ENCODE data around the gene GNPDA1. TPM values are rescaled to one million over a fixed set of nuclear protein-coding genes. Genes with fewer than 3 reads are reported as not detected.
"Not testable (repeated sequence)": the region's sequence is repeated elsewhere in the genome, so short reads cannot be mapped to it uniquely, and the experiment has no call there.

The GNPDA1 gene
- polyA plus RNA-seq, 1 donor (not counting 4 experiments of a cell fraction or from before 2014, with no cell fraction given) = 18.0 TPM

DNA sequence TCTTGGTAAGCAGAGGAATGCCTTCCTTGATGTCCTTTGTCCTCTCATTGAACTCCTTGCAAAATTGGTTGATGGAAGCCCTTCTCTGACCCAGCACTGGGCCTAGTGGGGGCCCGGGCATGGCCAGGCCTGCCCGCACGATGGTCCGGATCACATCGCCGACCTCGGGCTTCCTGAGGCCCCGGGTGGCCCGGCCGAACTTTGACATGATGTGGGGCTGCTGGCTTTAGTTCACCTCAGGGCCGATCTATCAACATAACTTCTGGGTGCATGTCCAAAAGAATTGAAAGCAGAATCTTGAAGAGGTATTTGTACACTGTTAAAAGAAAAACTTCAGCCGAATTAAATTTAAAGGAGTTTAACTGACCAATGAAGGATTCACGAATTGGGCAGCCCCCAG lies 24.1 kb upstream of the GNPDA1 start:
- H4K20me1 ChIP-seq (ENCODE audit: control insufficient read depth, extremely low read depth, insufficient read depth, low read length) = no peaks in the 10 kb centered on the region
- H3K9me3 ChIP-seq (ENCODE audit: control insufficient read depth, low read depth, low read length) = no peaks in the 10 kb centered on the region
- TF ChIP-seq EZH2 (IDR thresholded peaks at IDR 0.05; ENCODE audit: low read length) = no peak
- TF ChIP-seq, protein P1, sequence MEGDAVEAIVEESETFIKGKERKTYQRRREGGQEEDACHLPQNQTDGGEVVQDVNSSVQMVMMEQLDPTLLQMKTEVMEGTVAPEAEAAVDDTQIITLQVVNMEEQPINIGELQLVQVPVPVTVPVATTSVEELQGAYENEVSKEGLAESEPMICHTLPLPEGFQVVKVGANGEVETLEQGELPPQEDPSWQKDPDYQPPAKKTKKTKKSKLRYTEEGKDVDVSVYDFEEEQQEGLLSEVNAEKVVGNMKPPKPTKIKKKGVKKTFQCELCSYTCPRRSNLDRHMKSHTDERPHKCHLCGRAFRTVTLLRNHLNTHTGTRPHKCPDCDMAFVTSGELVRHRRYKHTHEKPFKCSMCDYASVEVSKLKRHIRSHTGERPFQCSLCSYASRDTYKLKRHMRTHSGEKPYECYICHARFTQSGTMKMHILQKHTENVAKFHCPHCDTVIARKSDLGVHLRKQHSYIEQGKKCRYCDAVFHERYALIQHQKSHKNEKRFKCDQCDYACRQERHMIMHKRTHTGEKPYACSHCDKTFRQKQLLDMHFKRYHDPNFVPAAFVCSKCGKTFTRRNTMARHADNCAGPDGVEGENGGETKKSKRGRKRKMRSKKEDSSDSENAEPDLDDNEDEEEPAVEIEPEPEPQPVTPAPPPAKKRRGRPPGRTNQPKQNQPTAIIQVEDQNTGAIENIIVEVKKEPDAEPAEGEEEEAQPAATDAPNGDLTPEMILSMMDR (optimal IDR thresholded peaks at IDR 0.05 in 1 of 3, IDR thresholded peaks at IDR 0.05 in 1 of 3, conservative IDR thresholded peaks at IDR 0.05 in 1 of 3; ENCODE audit: extremely low read depth in 1 of 3, insufficient read depth in 2 of 3, low read length in 3 of 3) = no peak
- no peaks in the 10 kb centered on the region for H3K36me3 ChIP-seq (ENCODE audit: control insufficient read depth in 2 of 2, extremely low read depth in 1 of 2, insufficient read depth in 2 of 2, low read length in 2 of 2)
- H3K4me1 ChIP-seq (ENCODE audit: control insufficient read depth, extremely low read depth, insufficient read depth, low read length) = no peaks in the 10 kb centered on the region
- H3K9me1 ChIP-seq (ENCODE audit: control insufficient read depth, extremely low read depth, insufficient read depth, low read length) = no peaks in the 10 kb centered on the region
- no peak overlapping the region for H2AFZ ChIP-seq (ENCODE audit: control insufficient read depth, low read length)
- no peak overlapping the region for H3K4me3 ChIP-seq (ENCODE audit: control insufficient read depth in 2 of 3, extremely low read depth in 1 of 3, insufficient read depth in 2 of 3, low read depth in 1 of 3, low read length in 3 of 3)
- H3K9ac ChIP-seq (ENCODE audit: control insufficient read depth, extremely low read depth, insufficient read depth, low read length) = no peak overlapping the region
- no peak for DNase-seq (ENCODE audit: low read depth, low spot score)
- H3K79me2 ChIP-seq (ENCODE audit: control insufficient read depth, insufficient read depth, low read length) = no peaks in the 10 kb centered on the region
- FAIRE-seq = no peak
- H3K27me3 ChIP-seq (ENCODE audit: control insufficient read depth, extremely low read depth, insufficient read depth, low read length) = no peaks in the 10 kb centered on the region
- dilution Hi-C loops (cut with MboI; ENCODE audit: extremely low pct_ligation_motif_present, low sequenced_read_pairs) = no loop called here
- no peak overlapping the region for H3K4me2 ChIP-seq (ENCODE audit: control insufficient read depth, extremely low read depth, insufficient read depth, low read depth, low read length)
- H3K27ac ChIP-seq (ENCODE audit: control insufficient read depth, insufficient read depth, low read length) = no peak overlapping the region

DNA sequence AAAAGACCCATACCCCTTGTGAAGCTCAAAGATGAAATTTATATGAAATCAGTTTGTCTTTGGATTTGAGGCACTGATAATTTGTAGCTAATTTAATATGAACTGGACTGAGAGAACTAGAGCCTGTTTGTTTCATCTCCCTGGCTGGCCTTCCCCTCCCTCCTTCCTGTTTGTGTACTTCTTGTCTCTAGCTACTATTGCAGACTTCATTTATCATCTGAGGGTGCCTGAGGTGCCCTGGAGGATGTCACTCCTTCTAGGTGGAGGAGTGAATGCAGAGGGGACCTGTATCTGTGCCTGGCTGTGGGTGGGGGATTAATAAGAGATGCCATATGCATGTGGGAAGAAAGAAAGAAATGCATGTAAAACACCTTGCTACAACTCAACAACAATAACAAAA lies 22.2 kb upstream of the GNPDA1 start:
- DNase-seq (ENCODE audit: low read depth, low spot score) (no peak), FAIRE-seq (no peak)
- H3K4me1 ChIP-seq (ENCODE audit: control insufficient read depth, extremely low read depth, insufficient read depth, low read length) = no peaks in the 10 kb centered on the region
- no peaks in the 10 kb centered on the region for H3K36me3 ChIP-seq (ENCODE audit: control insufficient read depth in 2 of 2, extremely low read depth in 1 of 2, insufficient read depth in 2 of 2, low read length in 2 of 2)
- no peaks in the 10 kb centered on the region for H3K9me1 ChIP-seq (ENCODE audit: control insufficient read depth, extremely low read depth, insufficient read depth, low read length)
- H3K4me2 ChIP-seq (ENCODE audit: control insufficient read depth, extremely low read depth, insufficient read depth, low read depth, low read length) = no peak overlapping the region
- TF ChIP-seq, protein P1 (optimal IDR thresholded peaks at IDR 0.05 in 1 of 3, IDR thresholded peaks at IDR 0.05 in 1 of 3, conservative IDR thresholded peaks at IDR 0.05 in 1 of 3; ENCODE audit: extremely low read depth in 1 of 3, insufficient read depth in 2 of 3, low read length in 3 of 3) = no peak
- no peak for TF ChIP-seq EZH2 (IDR thresholded peaks at IDR 0.05; ENCODE audit: low read length)
- no peaks in the 10 kb centered on the region for H4K20me1 ChIP-seq (ENCODE audit: control insufficient read depth, extremely low read depth, insufficient read depth, low read length)
- no peak overlapping the region for H2AFZ ChIP-seq (ENCODE audit: control insufficient read depth, low read length)
- peaks cover 4% of the 10 kb centered on the region for H3K27me3 ChIP-seq (ENCODE audit: control insufficient read depth, extremely low read depth, insufficient read depth, low read length)
- H3K4me3 ChIP-seq (ENCODE audit: control insufficient read depth in 2 of 3, extremely low read depth in 1 of 3, insufficient read depth in 2 of 3, low read depth in 1 of 3, low read length in 3 of 3) = no peak overlapping the region
- H3K9me3 ChIP-seq (ENCODE audit: control insufficient read depth, low read depth, low read length) = no peaks in the 10 kb centered on the region
- dilution Hi-C loops (cut with MboI; ENCODE audit: extremely low pct_ligation_motif_present, low sequenced_read_pairs) = no loop called here
- no peaks in the 10 kb centered on the region for H3K79me2 ChIP-seq (ENCODE audit: control insufficient read depth, insufficient read depth, low read length)
- H3K9ac ChIP-seq (ENCODE audit: control insufficient read depth, extremely low read depth, insufficient read depth, low read length) = no peak overlapping the region
- H3K27ac ChIP-seq (ENCODE audit: control insufficient read depth, insufficient read depth, low read length) = no peak overlapping the region

DNA sequence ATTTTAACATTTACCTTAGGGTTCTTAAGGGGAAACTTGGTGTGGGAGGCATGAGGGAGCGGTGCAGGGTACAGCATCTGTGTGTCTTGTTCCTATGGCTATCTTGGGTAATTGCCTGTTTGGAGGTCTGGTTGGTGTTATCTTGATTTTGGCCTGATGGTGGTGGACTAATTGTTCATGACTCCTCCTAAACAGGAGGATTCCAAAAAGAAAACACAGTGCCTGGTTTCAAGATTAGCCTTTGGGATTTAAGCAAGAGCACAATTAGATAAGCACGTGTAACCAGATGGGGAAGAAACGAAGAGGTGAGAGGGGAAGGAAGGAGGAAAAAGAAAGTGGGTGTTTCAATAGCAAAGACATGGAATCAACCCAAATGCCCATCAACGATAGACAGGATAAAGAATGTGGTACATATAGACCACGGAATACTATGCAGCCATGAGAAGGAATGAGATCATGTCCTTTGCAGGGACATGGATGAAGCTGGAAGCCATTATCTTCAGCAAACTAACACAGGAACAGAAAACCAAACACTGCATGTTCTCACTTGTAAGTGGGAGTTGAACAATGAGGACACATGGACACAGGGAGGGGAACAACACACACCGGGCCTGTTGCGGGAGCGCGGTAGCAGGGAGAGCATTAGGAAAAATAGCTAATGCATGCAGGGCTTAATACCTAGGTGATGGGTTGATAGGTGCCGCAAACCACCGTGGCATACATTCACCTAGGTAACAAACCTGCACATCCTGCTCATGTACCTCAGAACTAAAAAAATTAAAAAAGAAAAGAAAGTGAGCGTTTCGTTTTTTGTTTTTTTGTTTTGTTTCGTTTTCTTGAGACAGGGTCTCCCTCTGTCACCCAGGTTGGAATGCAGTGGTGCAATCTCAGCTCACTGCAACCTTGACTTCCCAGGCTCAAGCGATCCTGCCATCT lies 21.1 kb upstream of the GNPDA1 start:
- dilution Hi-C loops (cut with MboI; ENCODE audit: extremely low pct_ligation_motif_present, low sequenced_read_pairs); H3K36me3 ChIP-seq (ENCODE audit: control insufficient read depth in 2 of 2, extremely low read depth in 1 of 2, insufficient read depth in 2 of 2, low read length in 2 of 2); H3K4me1 ChIP-seq (ENCODE audit: control insufficient read depth, extremely low read depth, insufficient read depth, low read length); H2AFZ ChIP-seq (ENCODE audit: control insufficient read depth, low read length); FAIRE-seq; H3K9me3 ChIP-seq (ENCODE audit: control insufficient read depth, low read depth, low read length); H4K20me1 ChIP-seq (ENCODE audit: control insufficient read depth, extremely low read depth, insufficient read depth, low read length); DNase-seq (ENCODE audit: low read depth, low spot score); H3K4me2 ChIP-seq (ENCODE audit: control insufficient read depth, extremely low read depth, insufficient read depth, low read depth, low read length); H3K27me3 ChIP-seq (ENCODE audit: control insufficient read depth, extremely low read depth, insufficient read depth, low read length); H3K9ac ChIP-seq (ENCODE audit: control insufficient read depth, extremely low read depth, insufficient read depth, low read length); H3K79me2 ChIP-seq (ENCODE audit: control insufficient read depth, insufficient read depth, low read length); H3K9me1 ChIP-seq (ENCODE audit: control insufficient read depth, extremely low read depth, insufficient read depth, low read length); H3K4me3 ChIP-seq (ENCODE audit: control insufficient read depth in 2 of 3, extremely low read depth in 1 of 3, insufficient read depth in 2 of 3, low read depth in 1 of 3, low read length in 3 of 3); H3K27ac ChIP-seq (ENCODE audit: control insufficient read depth, insufficient read depth, low read length): not testable (repeated sequence)
